K562 (cell line): ENCODE measurements around the gene MEIOB. TPM values are rescaled to one million over a fixed set of nuclear protein-coding genes. Genes with fewer than 3 reads are reported as not detected.
A peak's percentile ranks its signal among the peaks of the same experiment; 100 is the strongest.

ENCODE experiments used
- BMI1 ChIP-seq: fragments of 150-350 bp; IDR thresholded peaks from 2 replicates; pipeline ENCODE4 v1.6.1; 2014; ENCODE audit warnings: low read length
- BRF1 ChIP-seq: IDR thresholded peaks from 3 replicates; pipeline ENCODE4 v1.6.1; 2011; ENCODE audit warnings: borderline replicate concordance, mild to moderate bottlenecking; ENCODE audit not compliant: insufficient read length; ENCODE audit errors: extremely low read depth
- FOXP1 ChIP-seq: sonication (generic); formaldehyde crosslinking; IDR thresholded peaks from 2 replicates; pipeline ENCODE4 v1.8.0; 2022; ENCODE audit warnings: mild to moderate bottlenecking, missing genetic modification reagents
- GTF2E2 ChIP-seq: fragments of 200-800 bp; sonication (Bioruptor generic); IDR thresholded peaks from 2 replicates; pipeline ENCODE4 v1.6.1; 2016; ENCODE audit warnings: missing genetic modification characterization, missing compliant biosample characterization
- MAFG ChIP-seq: fragments of 450-650 bp; conservative IDR thresholded peaks from 2 replicates; pipeline ENCODE4 v1.6.1; 2016; ENCODE audit warnings: missing genetic modification characterization, missing compliant biosample characterization
- RBFOX2 ChIP-seq: fragments of 200-400 bp; formaldehyde crosslinking; IDR thresholded peaks from 2 replicates; pipeline ENCODE4 v1.6.1; 2017; ENCODE audit warnings: low read depth, mild to moderate bottlenecking, low read length, moderate library complexity
- RNF219 ChIP-seq: fragments of 250-450 bp; sonication (Bioruptor Pico); IDR thresholded peaks from 2 replicates; pipeline ENCODE4 v1.5.0; 2022; ENCODE audit warnings: mild to moderate bottlenecking
- SETDB1 ChIP-seq: IDR thresholded peaks from one replicate; pipeline ENCODE4 v1.6.1; 2012; ENCODE audit warnings: low read length, control low read depth, inconsistent platforms
- TAL1 ChIP-seq: fragments of 450-650 bp; IDR thresholded peaks from 2 replicates; pipeline ENCODE4 v1.6.1; 2016; ENCODE audit warnings: mild to moderate bottlenecking
- TCF7 ChIP-seq: sonication (generic); IDR thresholded peaks from 2 replicates; pipeline ENCODE4 v1.6.1; 2016; ENCODE audit warnings: antibody characterized with exemption, borderline replicate concordance
- TRIM24 ChIP-seq, 2 experiments: fragments of 450-650 bp; IDR thresholded peaks; 2 replicates each; pipeline ENCODE4 v1.6.1; 2016
- YY1 ChIP-seq, 3 experiments: IDR thresholded peaks; 2 replicates each; pipeline ENCODE4 v1.6.1; 2011; ENCODE audit warnings: low read length in 2 of 3, mild to moderate bottlenecking in 2 of 3, moderate library complexity in 2 of 3, borderline replicate concordance in 1 of 3, control low read depth in 1 of 3, low read depth in 1 of 3; ENCODE audit not compliant: insufficient read depth in 3 of 3, insufficient replicate concordance in 2 of 3, control insufficient read depth in 1 of 3, insufficient read length in 1 of 3; ENCODE audit errors: extremely low read depth in 1 of 3
- ZNF124 ChIP-seq: sonication (generic); formaldehyde crosslinking; IDR thresholded peaks from 2 replicates; pipeline ENCODE4 v1.8.1; 2022; ENCODE audit warnings: missing genetic modification reagents
- ZNF184 ChIP-seq: sonication (generic); formaldehyde crosslinking; IDR thresholded peaks from 2 replicates; pipeline ENCODE4 v1.5.0; 2020; ENCODE audit warnings: missing genetic modification reagents
- polyA plus RNA-seq, 8 experiments: library from polyadenylated mRNA; depleted of rRNA in 4 of 8; stranded (reverse) in 5 of 8; unstranded in 3 of 8; fragments of >200 nt; fragmentation: Nextera tagmentation in 2 of 8; fragmentation: Illumina TruSeq in 1 of 8; extraction: Ambion mirVana in 2 of 8; extraction: Trizol in 1 of 8; gene quantifications; 2 replicates each; pipeline versions ENCODE4 v1.2.1 to v1.2.3, GENCODE V29; 2011 to 2014; ENCODE audit warnings: inconsistent platforms in 1 of 8, missing spikeins in 1 of 8
- total RNA-seq, 7 experiments: library from RNA; depleted of rRNA in 6 of 7; stranded (reverse); fragments of >200 nt in 6 of 7; fragmentation: Illumina TruSeq in 2 of 7; extraction: Trizol in 2 of 7; gene quantifications; 2 replicates each; pipeline versions ENCODE4 v1.2.1 to v1.2.3, GENCODE V29; 2011 to 2021; ENCODE audit warnings: low replicate concordance in 1 of 7

The MEIOB gene
- total and polyA plus RNA-seq, 9 of the 15 experiments (the other 6 are each of a cell fraction or from before 2014, with no cell fraction given), result 25.4 to 203 (median 97.6) TPM

GRCh38 chr16:1826691-1827573 is 45.0 kb downstream of the MEIOB start, which contains the start of the genes FAHD1 and HAGH (continued):
- TF ChIP-seq TRIM24 (IDR thresholded peaks at IDR 0.05) (peak in 1 of 2 experiments; percentile 89; a peak in 2 of 4 replicates), GTF2E2 (no peak), BRF1 (no peak), FOXP1 (CRISPR knock-in tag) (peak; percentile 91), YY1 (IDR thresholded peaks at IDR 0.05; ENCODE audit: borderline replicate concordance in 1 of 3, control insufficient read depth in 1 of 3, extremely low read depth in 1 of 3, insufficient read depth in 3 of 3, insufficient read length in 1 of 3, insufficient replicate concordance in 2 of 3, low read depth in 1 of 3, low read length in 2 of 3) (peak; percentile 43 to 92 (median 84)), ZNF124 (no peak), TAL1 (no peak), ZNF184 (CRISPR knock-in tag) (no peak), SETDB1 (no peak), BMI1 (no peak), TCF7 (peak; percentile 40; the same call in 1 of the 2 replicates), RBFOX2 (peak; percentile 79), MAFG (no peak), RNF219 (CRISPR knock-in tag) (no peak)
